PFSK-1 (cell line): ENCODE measurements around the gene SLC4A2.

Source experiments
- POLR2AphosphoS5 ChIP-seq: IDR thresholded peaks from 2 replicates; pipeline ENCODE4 v1.6.1; 2012; ENCODE audit warnings: low read depth, mild to moderate bottlenecking, control low read depth, low read length, moderate library complexity
- REST ChIP-seq, 2 experiments: IDR thresholded peaks; 2 replicates each; pipeline versions ENCODE4 v1.6.1 to v1.8.0; 2011 to 2012; ENCODE audit warnings: low read depth in 2 of 2, low read length in 2 of 2, control low read depth in 1 of 2, inconsistent platforms in 1 of 2, mild to moderate bottlenecking in 1 of 2, moderate library complexity in 1 of 2; ENCODE audit not compliant: insufficient read depth in 1 of 2
- SIN3A ChIP-seq: IDR thresholded peaks from 2 replicates; pipeline ENCODE4 v1.6.1; 2012; ENCODE audit warnings: mild to moderate bottlenecking, low read length, moderate library complexity, borderline replicate concordance; ENCODE audit not compliant: insufficient read depth
- TAF1 ChIP-seq: IDR thresholded peaks from 2 replicates; pipeline ENCODE4 v1.6.1; 2012; ENCODE audit warnings: low read length, control low read depth, borderline replicate concordance; ENCODE audit not compliant: insufficient read depth

- no peak for TF ChIP-seq SIN3A
- TF ChIP-seq TAF1: no peak
- TF ChIP-seq REST (IDR thresholded peaks at IDR 0.05; ENCODE audit: insufficient read depth in 1 of 2, low read depth in 2 of 2, low read length in 2 of 2): no peak
- TF ChIP-seq POLR2AphosphoS5: peak; percentile 61; the same call in 1 of the 2 replicates
Observed at GRCh38 chr7:151057989-151058780, 1.2 kb upstream of the SLC4A2 start.
